ENCODE results near the gene BBS10. TPM values are rescaled to one million over a fixed set of nuclear protein-coding genes. Genes with fewer than 3 reads are reported as not detected.
A peak's percentile ranks its signal among the peaks of the same experiment; 100 is the strongest.

BBS10 gene
- polyA plus RNA-seq, 1 donor from 2014 or later, result 15.4 TPM

DNA sequence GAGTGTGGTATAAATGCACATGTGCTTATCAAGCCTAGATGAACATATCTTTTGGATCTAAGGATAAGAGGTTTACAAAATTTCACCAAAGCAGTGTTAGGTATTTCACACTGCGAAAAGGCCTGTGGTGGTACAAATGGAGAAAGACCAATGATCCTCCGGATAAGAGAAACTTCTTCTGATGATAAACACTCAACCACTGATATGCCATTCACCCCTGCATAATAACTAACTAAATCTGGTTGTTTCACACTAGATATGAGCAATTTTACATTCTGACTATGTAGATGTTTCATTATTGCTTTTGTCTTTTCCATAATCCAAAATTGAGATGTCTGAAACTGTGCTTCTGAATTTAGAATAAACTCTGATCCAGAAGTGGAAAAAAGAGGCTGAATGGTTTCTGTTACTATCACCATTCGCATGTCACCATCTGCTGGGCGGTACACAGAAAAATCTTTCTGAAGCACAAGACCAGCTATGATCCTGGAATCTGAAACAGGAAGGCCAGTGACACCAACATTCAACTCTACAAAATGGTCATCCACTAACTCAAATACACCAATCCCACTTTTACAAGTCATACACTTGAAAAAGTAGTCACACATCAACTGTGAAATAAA lies 1.3 kb downstream of the BBS10 start:
- no peaks in the 10 kb centered on the region for H4K20me1 ChIP-seq (ENCODE audit: insufficient read depth)
- no peaks in the 10 kb centered on the region for H3K9me3 ChIP-seq (ENCODE audit: low read length)
- H3K27ac ChIP-seq (ENCODE audit: low read length), result no peak overlapping the region
- H3F3A ChIP-seq (ENCODE audit: insufficient read depth, low read length, poor library complexity, severe bottlenecking), result peaks cover 3% of the 10 kb centered on the region
- H3K4me3 ChIP-seq (ENCODE audit: low read length), result peak overlapping the region; percentile 76
- TF ChIP-seq RAD21 (conservative IDR thresholded peaks at IDR 0.05) (peak; percentile 86), EP300 (conservative IDR thresholded peaks at IDR 0.05; ENCODE audit: poor library complexity, severe bottlenecking) (no peak), CTCF (IDR thresholded peaks at IDR 0.05; ENCODE audit: poor library complexity, severe bottlenecking) (peak; percentile 79), TAF1 (IDR thresholded peaks at IDR 0.05; ENCODE audit: low read depth) (no peak), POLR2AphosphoS5 (IDR thresholded peaks at IDR 0.05) (no peak), SMC3 (conservative IDR thresholded peaks at IDR 0.05; ENCODE audit: poor library complexity) (peak; percentile 86), REST (IDR thresholded peaks at IDR 0.05; ENCODE audit: borderline replicate concordance) (no peak), EZH2 (IDR thresholded peaks at IDR 0.05; ENCODE audit: borderline replicate concordance, insufficient read depth, low read length, poor library complexity, severe bottlenecking) (no peak), MXI1 (conservative IDR thresholded peaks at IDR 0.05; ENCODE audit: poor library complexity, severe bottlenecking) (no peak)
- no peaks in the 10 kb centered on the region for H3K9me2 ChIP-seq (ENCODE audit: insufficient read depth, low read length)
- H3K4me2 ChIP-seq (ENCODE audit: low read length), result peak overlapping the region; percentile 80
- no peaks in the 10 kb centered on the region for H3K36me3 ChIP-seq (ENCODE audit: insufficient read depth, low read length)
- H3K9ac ChIP-seq (ENCODE audit: low read length), result peak overlapping the region; percentile 76
- H3K27me3 ChIP-seq (ENCODE audit: insufficient read depth, low read depth, low read length), result no peaks in the 10 kb centered on the region
- H2AFZ ChIP-seq (ENCODE audit: low read depth, low read length), result no peak overlapping the region
- H3K79me2 ChIP-seq (replicated peaks; ENCODE audit: insufficient read depth, low read length), result peaks cover 18% of the 10 kb centered on the region

DNA sequence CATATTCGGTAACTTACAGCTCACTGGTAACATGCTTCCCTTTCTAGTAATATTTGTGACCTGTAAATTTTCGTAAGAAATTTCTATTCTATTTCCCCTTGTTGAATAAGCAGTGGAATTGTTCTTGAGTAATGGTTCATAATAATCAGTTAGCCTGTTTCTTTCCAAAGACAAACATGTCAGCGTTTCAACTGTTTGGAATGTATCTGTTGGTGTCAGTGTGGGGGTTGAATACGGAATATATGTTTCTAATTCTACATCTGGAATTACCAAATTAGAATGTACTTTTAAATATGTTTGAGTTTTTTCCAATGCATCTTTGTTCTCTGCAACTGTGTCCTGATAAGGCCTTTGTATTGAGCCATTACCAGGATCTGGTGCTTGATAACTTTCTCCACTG lies 2.0 kb downstream of the BBS10 start:
- Histone ChIP-seq H3K9me3 (ENCODE audit: low read length) (no peaks in the 10 kb centered on the region), H3K9ac (ENCODE audit: low read length) (no peak overlapping the region), H3K27me3 (ENCODE audit: insufficient read depth, low read depth, low read length) (no peaks in the 10 kb centered on the region), H3K9me2 (ENCODE audit: insufficient read depth, low read length) (no peaks in the 10 kb centered on the region), H3K4me2 (ENCODE audit: low read length) (no peak overlapping the region), H3K79me2 (replicated peaks; ENCODE audit: insufficient read depth, low read length) (peaks cover 18% of the 10 kb centered on the region), H3K36me3 (ENCODE audit: insufficient read depth, low read length) (no peaks in the 10 kb centered on the region), H3F3A (ENCODE audit: insufficient read depth, low read length, poor library complexity, severe bottlenecking) (peaks cover 3% of the 10 kb centered on the region), H4K20me1 (ENCODE audit: insufficient read depth) (no peaks in the 10 kb centered on the region), H3K4me3 (ENCODE audit: low read length) (peak overlapping the region; percentile 76), H2AFZ (ENCODE audit: low read depth, low read length) (no peak overlapping the region), H3K27ac (ENCODE audit: low read length) (no peak overlapping the region)
- TF ChIP-seq EP300 (conservative IDR thresholded peaks at IDR 0.05; ENCODE audit: poor library complexity, severe bottlenecking) (no peak), POLR2AphosphoS5 (IDR thresholded peaks at IDR 0.05) (no peak), RAD21 (conservative IDR thresholded peaks at IDR 0.05) (no peak), CTCF (IDR thresholded peaks at IDR 0.05; ENCODE audit: poor library complexity, severe bottlenecking) (no peak), EZH2 (IDR thresholded peaks at IDR 0.05; ENCODE audit: borderline replicate concordance, insufficient read depth, low read length, poor library complexity, severe bottlenecking) (no peak), REST (IDR thresholded peaks at IDR 0.05; ENCODE audit: borderline replicate concordance) (no peak), SMC3 (conservative IDR thresholded peaks at IDR 0.05; ENCODE audit: poor library complexity) (no peak)

Measured in neural cell (in vitro differentiated cells).